Measurements from ENCODE around the gene LCE1A.

Gene LCE1A

DNA sequence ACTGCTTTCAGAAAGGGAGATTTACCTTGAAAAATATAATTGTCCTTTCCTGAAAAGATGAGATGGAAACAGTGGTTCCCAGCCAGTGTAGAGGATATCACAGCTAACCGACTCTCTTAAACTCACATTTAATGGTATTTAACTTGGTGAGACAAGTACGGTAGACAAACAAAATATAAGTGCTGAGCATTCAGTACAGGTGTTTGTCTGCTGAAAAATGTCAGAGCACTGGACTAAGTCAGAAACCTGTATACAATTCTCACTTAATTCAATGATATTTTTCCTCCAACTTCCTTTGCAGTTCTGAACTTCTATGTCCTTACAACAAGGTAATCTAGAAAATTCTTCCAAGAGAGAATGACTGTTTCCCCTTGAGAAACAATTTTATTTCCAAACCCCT is 15.6 kb upstream of the LCE1A start, which contains the start of gene LCE1B:
TSS of gene LCE1B (plus strand) at position 301 of the 400 bp plus-strand sequence. CDS start 476 bp downstream, outside the sequence.
- Histone ChIP-seq H3K4me2 (ENCODE audit: low read length) (no peak within 1 kb of the TSS), H3K4me3 (ENCODE audit: low read length) (no peak within 1 kb of the TSS), H4K20me1 (ENCODE audit: control insufficient read depth, insufficient read depth, low read depth, low read length) (no peaks in the 10 kb centered on the region), H3K36me3 (ENCODE audit: control insufficient read depth, low read length) (no peaks in the 10 kb centered on the region), H3K4me1 (ENCODE audit: control insufficient read depth, low read length) (no peaks in the 10 kb centered on the region), H3K27me3 (ENCODE audit: control insufficient read depth, low read length) (no peaks in the 10 kb centered on the region; the same call in 1 of the 2 replicates), H3K9me3 (ENCODE audit: control insufficient read depth, insufficient read depth, low read length) (no peaks in the 10 kb centered on the region), H3F3A (ENCODE audit: control insufficient read depth, insufficient read depth) (no peaks in the 10 kb centered on the region), H3K27ac (ENCODE audit: low read depth, low read length) (no peak within 1 kb of the TSS), H3K9me2 (replicated peaks; ENCODE audit: control insufficient read depth, low read length) (no peaks in the 10 kb centered on the region), H3K79me2 (ENCODE audit: control insufficient read depth, low read length) (no peaks in the 10 kb centered on the region)
- TF ChIP-seq CTCF (IDR thresholded peaks at IDR 0.05; ENCODE audit: low read depth, low read length, poor library complexity, severe bottlenecking), result no peak
- no peak for TF ChIP-seq EZH2phosphoT487 (IDR thresholded peaks at IDR 0.05; ENCODE audit: borderline replicate concordance, low read length)

- no peaks in the 10 kb centered on the region for H3K36me3 ChIP-seq (ENCODE audit: control insufficient read depth, low read length)
- H3K27me3 ChIP-seq (ENCODE audit: control insufficient read depth, low read length), result peaks cover under 1% of the 10 kb centered on the region; the same call in 1 of the 2 replicates
- no peaks in the 10 kb centered on the region for H3K9me3 ChIP-seq (ENCODE audit: control insufficient read depth, insufficient read depth, low read length)
- H3K4me3 ChIP-seq (ENCODE audit: low read length), result no peak overlapping the region
- no peaks in the 10 kb centered on the region for H4K20me1 ChIP-seq (ENCODE audit: control insufficient read depth, insufficient read depth, low read depth, low read length)
- no peaks in the 10 kb centered on the region for H3K79me2 ChIP-seq (ENCODE audit: control insufficient read depth, low read length)
- TF ChIP-seq CTCF (IDR thresholded peaks at IDR 0.05; ENCODE audit: low read depth, low read length, poor library complexity, severe bottlenecking) (no peak), EZH2phosphoT487 (IDR thresholded peaks at IDR 0.05; ENCODE audit: borderline replicate concordance, low read length) (no peak)
- H3K4me2 ChIP-seq (ENCODE audit: low read length), result no peak overlapping the region
- no peak overlapping the region for H3K27ac ChIP-seq (ENCODE audit: low read depth, low read length)
- no peaks in the 10 kb centered on the region for H3K4me1 ChIP-seq (ENCODE audit: control insufficient read depth, low read length)
- H3F3A ChIP-seq (ENCODE audit: control insufficient read depth, insufficient read depth), result no peaks in the 10 kb centered on the region
- H3K9me2 ChIP-seq (replicated peaks; ENCODE audit: control insufficient read depth, low read length), result no peaks in the 10 kb centered on the region
These were observed 10.0 kb upstream of the LCE1A start for GRCh38 chr1:152817309-152817708.

GRCh38 chr1:152823294-152823693 is 4.0 kb upstream of the LCE1A start:
- Histone ChIP-seq H3K27me3 (ENCODE audit: control insufficient read depth, low read length) (peaks cover 3% of the 10 kb centered on the region; the same call in 1 of the 2 replicates), H3K4me1 (ENCODE audit: control insufficient read depth, low read length) (no peaks in the 10 kb centered on the region), H4K20me1 (ENCODE audit: control insufficient read depth, insufficient read depth, low read depth, low read length) (no peaks in the 10 kb centered on the region), H3K4me3 (ENCODE audit: low read length) (no peak overlapping the region), H3K9me3 (ENCODE audit: control insufficient read depth, insufficient read depth, low read length) (no peaks in the 10 kb centered on the region), H3K79me2 (ENCODE audit: control insufficient read depth, low read length) (no peaks in the 10 kb centered on the region), H3K36me3 (ENCODE audit: control insufficient read depth, low read length) (no peaks in the 10 kb centered on the region), H3K9me2 (replicated peaks; ENCODE audit: control insufficient read depth, low read length) (no peaks in the 10 kb centered on the region), H3K4me2 (ENCODE audit: low read length) (no peak overlapping the region), H3F3A (ENCODE audit: control insufficient read depth, insufficient read depth) (no peaks in the 10 kb centered on the region), H3K27ac (ENCODE audit: low read depth, low read length) (no peak overlapping the region)
- TF ChIP-seq EZH2phosphoT487 (IDR thresholded peaks at IDR 0.05; ENCODE audit: borderline replicate concordance, low read length) (no peak), CTCF (IDR thresholded peaks at IDR 0.05; ENCODE audit: low read depth, low read length, poor library complexity, severe bottlenecking) (no peak)
